K562 (cell line): ENCODE results near the gene FITM1. TPM values are rescaled to one million over a fixed set of nuclear protein-coding genes. Genes with fewer than 3 reads are reported as not detected.

ENCODE experiments used
- ATF7 ChIP-seq: fragments of 450-650 bp; IDR thresholded peaks from 2 replicates; pipeline ENCODE4 v1.7.1; 2014; ENCODE audit warnings: mild to moderate bottlenecking, moderate library complexity
- CBFA2T2 ChIP-seq: fragments of 450-650 bp; conservative IDR thresholded peaks from 2 replicates; pipeline ENCODE4 v1.6.1; 2017; ENCODE audit warnings: mild to moderate bottlenecking
- CREM ChIP-seq: IDR thresholded peaks from 2 replicates; pipeline ENCODE4 v1.6.1; 2014; ENCODE audit warnings: antibody characterized with exemption, low read depth
- FOXA3 ChIP-seq, 2 experiments: fragments of 450-650 bp in 1 of 2; sonication (generic) in 1 of 2; formaldehyde crosslinking; IDR thresholded peaks in 1 of 2; conservative IDR thresholded peaks in 1 of 2; 2 replicates each; pipeline versions ENCODE4 v1.4.0 to v1.8.0; 2020 to 2022; ENCODE audit warnings: mild to moderate bottlenecking in 2 of 2, missing genetic modification reagents in 1 of 2
- GATAD2B ChIP-seq: fragments of 450-650 bp; IDR thresholded peaks from 2 replicates; pipeline ENCODE4 v1.6.1; 2017; ENCODE audit warnings: mild to moderate bottlenecking, borderline replicate concordance
- HNRNPL ChIP-seq: fragments of 200-400 bp; formaldehyde crosslinking; IDR thresholded peaks from 2 replicates; pipeline ENCODE4 v1.6.1; 2017; ENCODE audit warnings: low read depth, mild to moderate bottlenecking, low read length
- KLF16 ChIP-seq: IDR thresholded peaks from 2 replicates; pipeline ENCODE4 v1.6.1; 2016; ENCODE audit warnings: antibody characterized with exemption
- KLF6 ChIP-seq: fragments of 250-450 bp; sonication (Bioruptor Pico); IDR thresholded peaks from 2 replicates; pipeline ENCODE4 v1.4.0; 2020; ENCODE audit warnings: mild to moderate bottlenecking, moderate library complexity, borderline replicate concordance
- LEF1 ChIP-seq: fragments of 450-650 bp; IDR thresholded peaks from 2 replicates; pipeline ENCODE4 v1.6.1; 2016; ENCODE audit warnings: mild to moderate bottlenecking
- NR2C2 ChIP-seq, 2 experiments: fragments of 200-800 bp in 1 of 2; sonication (Bioruptor generic) in 1 of 2; sonication (generic) in 1 of 2; formaldehyde crosslinking in 1 of 2; IDR thresholded peaks; 2 replicates each; pipeline versions ENCODE4 v1.6.1 to v1.8.0; 2016 to 2022; ENCODE audit warnings: mild to moderate bottlenecking in 1 of 2, missing compliant biosample characterization in 1 of 2, missing genetic modification characterization in 1 of 2, missing genetic modification reagents in 1 of 2
- NR2F6 ChIP-seq: fragments of 450-650 bp; formaldehyde crosslinking; IDR thresholded peaks from 2 replicates; pipeline ENCODE4 v1.4.0; 2020; ENCODE audit warnings: mild to moderate bottlenecking
- RAD51 ChIP-seq: fragments of 450-650 bp; IDR thresholded peaks from 2 replicates; pipeline ENCODE4 v1.7.1; 2016; ENCODE audit warnings: low read depth, mild to moderate bottlenecking, borderline replicate concordance
- STAT5A ChIP-seq: IDR thresholded peaks from 2 replicates; pipeline ENCODE4 v1.6.1; 2012; ENCODE audit warnings: low read length, inconsistent platforms, borderline replicate concordance
- TGIF2 ChIP-seq: sonication (generic); formaldehyde crosslinking; IDR thresholded peaks from 2 replicates; pipeline ENCODE4 v1.8.1; 2022; ENCODE audit warnings: mild to moderate bottlenecking, missing genetic modification reagents, moderate library complexity
- XRCC5 ChIP-seq: fragments of 200-400 bp; formaldehyde crosslinking; IDR thresholded peaks from 2 replicates; pipeline ENCODE4 v1.6.1; 2017; ENCODE audit warnings: low read depth, mild to moderate bottlenecking, low read length
- ZNF778 ChIP-seq: fragments of 450-650 bp; formaldehyde crosslinking; IDR thresholded peaks from 2 replicates; pipeline ENCODE4 v1.4.0; 2020; ENCODE audit warnings: mild to moderate bottlenecking, moderate library complexity
- polyA plus RNA-seq, 8 experiments: library from polyadenylated mRNA; depleted of rRNA in 4 of 8; stranded (reverse) in 5 of 8; unstranded in 3 of 8; fragments of >200 nt; fragmentation: Nextera tagmentation in 2 of 8; fragmentation: Illumina TruSeq in 1 of 8; extraction: Ambion mirVana in 2 of 8; extraction: Trizol in 1 of 8; gene quantifications; 2 replicates each; pipeline versions ENCODE4 v1.2.1 to v1.2.3, GENCODE V29; 2011 to 2014; ENCODE audit warnings: inconsistent platforms in 1 of 8, missing spikeins in 1 of 8
- total RNA-seq, 7 experiments: library from RNA; depleted of rRNA in 6 of 7; stranded (reverse); fragments of >200 nt in 6 of 7; fragmentation: Illumina TruSeq in 2 of 7; extraction: Trizol in 2 of 7; gene quantifications; 2 replicates each; pipeline versions ENCODE4 v1.2.1 to v1.2.3, GENCODE V29; 2011 to 2021; ENCODE audit warnings: low replicate concordance in 1 of 7
- TF ChIP-seq, protein P1 (sequence below): fragments of 200-800 bp; sonication (Bioruptor generic); IDR thresholded peaks from 2 replicates; pipeline ENCODE4 v1.6.1; 2016; ENCODE audit warnings: missing genetic modification characterization, missing compliant biosample characterization
- TF ChIP-seq, protein P2 (sequence below): fragments of 450-650 bp; formaldehyde crosslinking; IDR thresholded peaks from 2 replicates; pipeline ENCODE4 v1.4.0; 2022; ENCODE audit warnings: missing genetic modification characterization

The FITM1 gene
- total and polyA plus RNA-seq, 9 of the 15 experiments (the other 6 are each of a cell fraction or from before 2014, with no cell fraction given): 0.09 to 0.20 TPM; not detected in 7

DNA sequence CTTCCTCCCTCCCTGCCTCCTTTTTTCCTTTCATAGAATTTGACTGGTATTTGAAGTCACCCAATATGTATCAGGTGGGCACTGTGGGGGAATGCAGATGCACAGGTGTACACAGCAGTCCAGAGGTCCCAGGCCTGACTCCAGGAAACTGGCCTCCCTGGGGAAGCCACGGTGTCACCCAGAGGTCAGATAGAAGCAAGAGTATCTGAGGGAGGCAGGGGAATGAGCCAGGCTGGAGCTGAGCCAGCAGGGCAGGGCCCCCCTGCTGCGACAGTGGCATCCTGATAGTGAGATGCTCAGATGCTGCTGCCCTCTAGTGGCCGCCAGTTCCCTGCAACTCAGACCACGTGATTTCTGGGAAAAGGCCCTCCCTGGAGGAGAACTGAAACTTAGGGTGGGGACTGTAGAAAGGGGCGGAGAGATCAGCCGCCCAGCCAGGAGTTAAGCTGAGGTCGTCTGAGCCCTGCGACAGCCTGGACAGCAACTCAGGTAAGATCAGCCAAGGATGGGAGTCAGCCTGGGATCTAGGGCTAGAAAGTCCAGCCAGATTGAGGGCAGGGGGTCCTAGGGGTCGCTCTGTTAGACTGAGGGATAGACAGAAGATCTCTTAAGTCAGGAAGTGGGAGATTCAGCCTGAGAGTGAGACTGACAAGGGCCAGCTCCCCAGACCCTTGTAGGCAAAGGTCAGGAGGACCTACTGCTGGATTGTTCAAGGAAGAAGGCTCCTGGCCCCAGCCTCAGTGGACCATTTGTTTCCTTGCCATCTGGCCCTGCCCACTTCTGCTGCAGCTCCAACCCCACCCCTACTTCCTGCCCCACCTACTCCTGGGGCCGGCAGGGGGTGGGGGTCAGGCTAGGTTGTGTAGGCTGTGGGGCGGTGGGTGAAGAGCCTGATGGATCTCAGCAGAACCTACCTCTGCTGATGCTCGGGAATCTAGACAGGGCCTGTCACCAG, 30.7 kb downstream of the FITM1 start, which contains the start of gene IRF9 (continued):
- TF ChIP-seq, protein P1, sequence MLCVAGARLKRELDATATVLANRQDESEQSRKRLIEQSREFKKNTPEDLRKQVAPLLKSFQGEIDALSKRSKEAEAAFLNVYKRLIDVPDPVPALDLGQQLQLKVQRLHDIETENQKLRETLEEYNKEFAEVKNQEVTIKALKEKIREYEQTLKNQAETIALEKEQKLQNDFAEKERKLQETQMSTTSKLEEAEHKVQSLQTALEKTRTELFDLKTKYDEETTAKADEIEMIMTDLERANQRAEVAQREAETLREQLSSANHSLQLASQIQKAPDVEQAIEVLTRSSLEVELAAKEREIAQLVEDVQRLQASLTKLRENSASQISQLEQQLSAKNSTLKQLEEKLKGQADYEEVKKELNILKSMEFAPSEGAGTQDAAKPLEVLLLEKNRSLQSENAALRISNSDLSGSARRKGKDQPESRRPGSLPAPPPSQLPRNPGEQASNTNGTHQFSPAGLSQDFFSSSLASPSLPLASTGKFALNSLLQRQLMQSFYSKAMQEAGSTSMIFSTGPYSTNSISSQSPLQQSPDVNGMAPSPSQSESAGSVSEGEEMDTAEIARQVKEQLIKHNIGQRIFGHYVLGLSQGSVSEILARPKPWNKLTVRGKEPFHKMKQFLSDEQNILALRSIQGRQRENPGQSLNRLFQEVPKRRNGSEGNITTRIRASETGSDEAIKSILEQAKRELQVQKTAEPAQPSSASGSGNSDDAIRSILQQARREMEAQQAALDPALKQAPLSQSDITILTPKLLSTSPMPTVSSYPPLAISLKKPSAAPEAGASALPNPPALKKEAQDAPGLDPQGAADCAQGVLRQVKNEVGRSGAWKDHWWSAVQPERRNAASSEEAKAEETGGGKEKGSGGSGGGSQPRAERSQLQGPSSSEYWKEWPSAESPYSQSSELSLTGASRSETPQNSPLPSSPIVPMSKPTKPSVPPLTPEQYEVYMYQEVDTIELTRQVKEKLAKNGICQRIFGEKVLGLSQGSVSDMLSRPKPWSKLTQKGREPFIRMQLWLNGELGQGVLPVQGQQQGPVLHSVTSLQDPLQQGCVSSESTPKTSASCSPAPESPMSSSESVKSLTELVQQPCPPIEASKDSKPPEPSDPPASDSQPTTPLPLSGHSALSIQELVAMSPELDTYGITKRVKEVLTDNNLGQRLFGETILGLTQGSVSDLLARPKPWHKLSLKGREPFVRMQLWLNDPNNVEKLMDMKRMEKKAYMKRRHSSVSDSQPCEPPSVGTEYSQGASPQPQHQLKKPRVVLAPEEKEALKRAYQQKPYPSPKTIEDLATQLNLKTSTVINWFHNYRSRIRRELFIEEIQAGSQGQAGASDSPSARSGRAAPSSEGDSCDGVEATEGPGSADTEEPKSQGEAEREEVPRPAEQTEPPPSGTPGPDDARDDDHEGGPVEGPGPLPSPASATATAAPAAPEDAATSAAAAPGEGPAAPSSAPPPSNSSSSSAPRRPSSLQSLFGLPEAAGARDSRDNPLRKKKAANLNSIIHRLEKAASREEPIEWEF: no peak
- peak; percentile 95 for TF ChIP-seq RAD51
- TF ChIP-seq NR2F6 (CRISPR knock-in tag): no peak; the same call in 1 of the 2 replicates
- TF ChIP-seq ZNF778 (CRISPR knock-in tag): no peak
- no peak for TF ChIP-seq TGIF2 (CRISPR knock-in tag)
- 0 out of 2 replicates have a peak, but pooled peaks have one; percentile 51 for TF ChIP-seq GATAD2B
- TF ChIP-seq LEF1: 0 out of 2 replicates have a peak, but pooled peaks have one; percentile 16
- TF ChIP-seq NR2C2 (CRISPR knock-in tag; IDR thresholded peaks at IDR 0.05): no peak
- TF ChIP-seq NR2C2 (tag; IDR thresholded peaks at IDR 0.05): peak; percentile 63
- TF ChIP-seq, protein P2, sequence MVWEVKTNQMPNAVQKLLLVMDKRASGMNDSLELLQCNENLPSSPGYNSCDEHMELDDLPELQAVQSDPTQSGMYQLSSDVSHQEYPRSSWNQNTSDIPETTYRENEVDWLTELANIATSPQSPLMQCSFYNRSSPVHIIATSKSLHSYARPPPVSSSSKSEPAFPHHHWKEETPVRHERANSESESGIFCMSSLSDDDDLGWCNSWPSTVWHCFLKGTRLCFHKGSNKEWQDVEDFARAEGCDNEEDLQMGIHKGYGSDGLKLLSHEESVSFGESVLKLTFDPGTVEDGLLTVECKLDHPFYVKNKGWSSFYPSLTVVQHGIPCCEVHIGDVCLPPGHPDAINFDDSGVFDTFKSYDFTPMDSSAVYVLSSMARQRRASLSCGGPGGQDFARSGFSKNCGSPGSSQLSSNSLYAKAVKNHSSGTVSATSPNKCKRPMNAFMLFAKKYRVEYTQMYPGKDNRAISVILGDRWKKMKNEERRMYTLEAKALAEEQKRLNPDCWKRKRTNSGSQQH (CRISPR knock-in tag): no peak
- peak; percentile 76 for TF ChIP-seq STAT5A
- peak; percentile 58; the same call in 1 of the 2 replicates for TF ChIP-seq ATF7
- TF ChIP-seq FOXA3 (CRISPR knock-in tag; conservative IDR thresholded peaks at IDR 0.05 in 1 of 2, IDR thresholded peaks at IDR 0.05 in 1 of 2): no peak
- peak; percentile 76 for TF ChIP-seq CBFA2T2
- 0 out of 2 replicates have a peak, but pooled peaks have one; percentile 32 for TF ChIP-seq KLF16
- 0 out of 2 replicates have a peak, but pooled peaks have one; percentile 22 for TF ChIP-seq KLF6 (CRISPR knock-in tag)
- peak; percentile 82; the same call in 1 of the 2 replicates for TF ChIP-seq XRCC5
- 0 out of 2 replicates have a peak, but pooled peaks have one; percentile 32 for TF ChIP-seq HNRNPL
- TF ChIP-seq CREM: peak; percentile 57; the same call in 1 of the 2 replicates
- TF ChIP-seq, all 486 proteins: peak for 97
